Anterior cingulate cortex (tissue), 58 donors: ENCODE measurements around the gene CSGALNACT2.

ENCODE experiments used
- DNase-seq, 58 donors: peaks; one replicate each; lab custom pipeline; 2025; lab: John Stamatoyannopoulos, UW

The CSGALNACT2 gene

DNA sequence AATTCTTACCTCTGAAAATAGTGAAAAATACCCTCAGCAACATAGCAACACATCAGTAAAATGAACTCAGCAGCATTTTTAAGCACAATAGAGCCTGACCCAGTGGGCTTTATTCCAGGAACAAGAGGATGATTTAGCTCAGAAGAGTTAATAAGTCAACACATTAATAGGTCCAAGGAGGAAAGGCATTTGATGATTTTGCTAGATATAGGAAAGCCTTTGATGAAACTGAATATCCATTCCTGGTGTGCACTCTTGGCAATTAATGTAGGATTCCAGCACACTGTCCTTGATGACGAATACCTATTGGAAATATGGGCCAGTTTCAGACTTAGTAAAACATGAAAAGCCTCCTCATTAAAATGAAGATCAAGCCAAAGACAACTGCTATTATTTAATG, 86.1 kb downstream of the CSGALNACT2 start:
- DNase-seq: no peak

DNA sequence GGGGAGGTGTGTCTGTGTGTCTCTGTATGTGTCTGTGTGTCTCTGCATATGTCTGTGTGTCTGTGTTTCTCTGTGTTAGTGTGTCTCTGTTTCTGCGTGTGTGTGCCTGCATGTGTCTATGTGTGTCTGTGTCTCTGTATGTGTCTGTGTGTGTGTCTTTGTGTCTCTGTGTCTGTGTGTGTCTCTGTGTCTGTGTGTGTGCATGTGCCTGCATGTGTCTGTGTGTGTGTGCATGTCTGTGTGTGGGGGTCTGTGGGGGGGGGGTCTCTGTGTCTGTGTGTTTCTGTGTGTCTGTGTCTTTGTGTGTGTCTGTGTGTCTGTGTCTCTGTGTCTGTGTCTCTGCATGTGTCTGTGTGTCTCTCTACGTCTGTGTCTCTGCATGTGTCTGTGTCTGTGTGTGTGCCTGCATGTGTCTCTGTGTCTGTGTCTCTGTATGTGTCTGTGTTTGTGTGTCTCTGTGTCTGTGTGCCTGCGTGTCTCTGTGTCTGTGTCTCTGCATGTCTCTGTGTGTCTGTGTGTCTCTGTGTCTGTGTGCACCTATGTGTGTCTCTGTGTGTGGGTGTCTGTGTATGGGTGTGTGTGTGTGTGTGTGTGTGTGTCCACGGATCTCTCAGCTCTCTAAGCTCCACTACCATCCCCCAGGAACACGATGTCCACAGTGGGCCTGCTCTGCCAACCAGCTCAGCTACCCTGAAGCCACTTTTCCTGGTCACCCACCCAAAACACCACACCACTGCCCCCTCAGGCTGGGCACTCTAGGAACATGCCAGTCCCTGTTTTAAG, 87.0 kb downstream of the CSGALNACT2 start:
- DNase-seq: no peak

GRCh38 chr10:43225787-43226153, 87.5 kb downstream of the CSGALNACT2 start:
- DNase-seq: peak in 8 of 58 donors; percentile 30 to 77 (median 42)

- DNase-seq: no peak
Observed at GRCh38 chr10:43226441-43226840, 88.2 kb downstream of the CSGALNACT2 start.

GRCh38 chr10:43226851-43227845, 88.9 kb downstream of the CSGALNACT2 start:
- no peak for DNase-seq

GRCh38 chr10:43227911-43228782, 89.9 kb downstream of the CSGALNACT2 start:
- no peak for DNase-seq

DNA sequence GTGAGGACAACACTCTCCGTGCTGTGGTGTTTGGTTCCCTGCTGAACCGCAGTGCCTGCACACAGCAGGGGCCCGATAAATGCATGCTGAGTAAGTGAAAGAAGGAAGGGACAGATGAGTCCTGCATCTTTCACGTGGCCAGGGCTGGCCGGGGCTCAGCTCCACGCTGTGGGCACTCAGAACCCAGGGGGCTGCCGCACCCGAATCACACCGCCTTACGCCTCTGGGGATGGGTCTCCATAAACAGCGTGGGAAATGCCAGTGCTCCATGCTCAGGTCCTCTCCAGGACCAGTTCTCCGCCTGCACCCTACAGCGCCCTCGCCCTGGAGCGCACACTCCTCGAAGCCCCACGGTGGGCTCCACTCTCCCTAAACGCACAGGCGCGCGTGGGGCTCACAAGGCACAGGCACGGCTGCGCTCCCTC, 90.5 kb downstream of the CSGALNACT2 start:
- no peak for DNase-seq

GRCh38 chr10:43229208-43230061, 91.2 kb downstream of the CSGALNACT2 start:
- no peak for DNase-seq

- no peak for DNase-seq
Observed at GRCh38 chr10:43230101-43230908, 92.1 kb downstream of the CSGALNACT2 start.

- DNase-seq: no peak
Observed at GRCh38 chr10:43230909-43231522, 92.8 kb downstream of the CSGALNACT2 start.

DNA sequence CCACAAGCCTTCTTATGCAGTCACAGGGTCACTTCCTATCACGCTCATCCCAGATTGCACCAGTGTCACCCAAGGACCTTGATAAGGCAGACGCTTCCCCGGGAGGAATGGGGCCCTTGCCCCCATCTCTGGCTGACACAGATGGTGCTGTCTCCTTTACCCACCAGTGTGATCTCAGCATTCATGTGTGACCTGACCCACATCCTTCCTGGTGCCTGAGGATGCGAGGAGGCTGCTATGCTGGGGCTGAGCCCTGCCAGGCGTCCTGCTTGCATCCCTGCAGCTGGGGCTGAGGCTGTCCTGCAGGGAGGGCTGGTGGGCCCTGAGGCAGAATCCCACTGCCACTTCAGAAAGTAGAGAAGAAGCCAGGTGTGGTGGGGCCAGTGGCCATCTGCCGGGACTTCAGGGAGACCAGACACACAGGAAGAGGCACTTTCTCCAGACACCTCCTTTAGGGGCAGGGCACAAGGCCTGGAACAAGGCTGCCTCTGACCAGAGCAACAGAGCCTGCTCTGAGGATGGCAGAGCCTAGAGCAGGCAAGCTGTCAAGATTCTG, 93.4 kb downstream of the CSGALNACT2 start:
- no peak for DNase-seq

DNA sequence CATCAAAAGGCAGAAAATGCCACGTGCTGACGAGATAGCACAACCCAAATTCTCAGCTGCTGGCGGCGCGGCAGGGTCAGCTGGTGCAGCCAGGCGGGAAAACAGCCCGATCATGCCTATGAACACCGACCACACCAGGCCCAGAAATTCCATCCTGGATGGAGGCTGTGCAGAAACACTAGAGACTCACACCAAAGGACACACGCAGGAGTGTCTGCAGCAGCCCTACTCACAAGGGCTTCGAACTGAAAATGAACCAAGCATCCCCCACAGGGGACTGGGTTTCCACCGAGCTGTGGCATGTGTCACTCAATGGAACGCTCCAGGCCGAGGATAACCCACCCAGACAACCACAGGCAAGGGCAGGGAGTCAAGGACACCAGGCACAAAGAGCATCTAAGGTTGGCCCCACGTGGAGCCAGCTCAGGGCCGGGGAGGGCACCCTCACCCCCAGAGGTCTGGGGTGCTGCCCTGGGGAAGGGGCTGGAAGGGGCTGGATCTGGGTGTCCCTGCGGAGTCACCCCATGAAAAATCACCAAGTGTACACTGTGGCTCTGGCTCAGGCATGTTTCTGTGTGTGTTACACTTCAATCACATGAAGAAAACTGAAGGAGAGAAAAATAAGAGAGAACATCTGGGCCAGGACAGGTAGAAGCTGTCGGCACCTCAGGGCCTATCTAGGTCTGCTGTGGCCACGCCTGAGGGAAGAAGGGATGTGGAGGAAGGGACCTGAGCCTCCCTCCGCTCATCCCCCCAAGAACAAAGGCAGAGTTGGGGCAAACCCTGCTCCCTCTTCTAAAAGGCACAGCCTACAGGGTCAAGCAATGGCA, 95.6 kb downstream of the CSGALNACT2 start:
- DNase-seq: no peak

- no peak for DNase-seq
Observed at GRCh38 chr10:43234471-43235041, 96.3 kb downstream of the CSGALNACT2 start.
